H1 (cell line): ENCODE results near the gene FCMR. TPM values are rescaled to one million over a fixed set of nuclear protein-coding genes. Genes with fewer than 3 reads are reported as not detected.

Experiments
- CTCF ChIA-PET: fragments of 300-600 bp; sonication (Branson Sonifier 250); formaldehyde crosslinking; loops from one replicate; lab custom pipeline; 2021; ENCODE audit not compliant: partially characterized antibody; lab: Charles Lee
- POLR2A ChIA-PET: fragments of 300-600 bp; sonication (Branson Sonifier 250); formaldehyde crosslinking; loops from one replicate; lab custom pipeline; 2021; ENCODE audit warnings: inconsistent platforms; ENCODE audit not compliant: partially characterized antibody; lab: Charles Lee
- DNase-seq, 2 experiments: peaks; one replicate each; pipeline versions ENCODE4 v3.0.0 to v3.0.0-alpha.2; 2010 to 2022; ENCODE audit warnings: low spot score in 2 of 2, low read depth in 1 of 2, mixed read lengths in 1 of 2
- FAIRE-seq: peaks from 2 replicates; lab custom pipeline; 2011; peaks lifted over from hg19 to GRCh38; lab: Jason Lieb, UNC
- H2AFZ ChIP-seq: 2 replicates; pipeline ENCODE4 v1.8.1; 2012; ENCODE audit warnings: low read length, inconsistent platforms
- H2AK5ac ChIP-seq: 2 replicates; pipeline ENCODE4 v1.6.1; 2013; ENCODE audit warnings: low read depth, low read length
- H2BK120ac ChIP-seq: replicated peaks from 2 replicates; pipeline ENCODE3; 2013; ENCODE audit warnings: low read depth, low read length, inconsistent platforms
- H2BK12ac ChIP-seq: 2 replicates; pipeline ENCODE4 v1.6.1; 2013; ENCODE audit warnings: low read depth, low read length
- H2BK15ac ChIP-seq: 2 replicates; pipeline ENCODE4 v1.6.1; 2013; ENCODE audit warnings: low read length
- H2BK20ac ChIP-seq: 2 replicates; pipeline ENCODE4 v1.6.1; 2013; ENCODE audit warnings: low read length
- H2BK5ac ChIP-seq: 2 replicates; pipeline ENCODE4 v1.6.1; 2013; ENCODE audit warnings: low read depth, low read length
- H3K14ac ChIP-seq: 2 replicates; pipeline ENCODE4 v1.6.1; 2013; ENCODE audit warnings: inconsistent platforms; ENCODE audit not compliant: insufficient read length
- H3K18ac ChIP-seq: 2 replicates; pipeline ENCODE4 v1.6.1; 2013; ENCODE audit warnings: low read length; ENCODE audit errors: extremely low read depth
- H3K23ac ChIP-seq: 2 replicates; pipeline ENCODE4 v1.6.1; 2013; ENCODE audit warnings: inconsistent platforms; ENCODE audit not compliant: insufficient read length
- H3K23me2 ChIP-seq: 2 replicates; pipeline ENCODE4 v1.6.1; 2013; ENCODE audit warnings: low read depth, low read length
- H3K27ac ChIP-seq: 2 replicates; pipeline ENCODE4 v1.6.1; 2011; ENCODE audit warnings: low read depth, low read length, inconsistent platforms
- H3K27me3 ChIP-seq, 4 experiments: replicated peaks in 1 of 4; 1 replicate in 1 of 4; 2 replicates in 3 of 4; pipeline versions ENCODE4 v1.6.1 to v1.8.1; 2011 to 2013; ENCODE audit warnings: low read length in 3 of 4, mild to moderate bottlenecking in 3 of 4, inconsistent platforms in 2 of 4, mixed read lengths in 2 of 4, moderate library complexity in 1 of 4; ENCODE audit not compliant: control insufficient read depth in 3 of 4, insufficient read depth in 3 of 4; ENCODE audit errors: extremely low read depth in 1 of 4
- H3K36me3 ChIP-seq, 4 experiments: 2 replicates each; pipeline versions ENCODE4 v1.6.1 to v1.8.1; 2011 to 2013; ENCODE audit warnings: mild to moderate bottlenecking in 4 of 4, low read length in 3 of 4, moderate library complexity in 2 of 4, control low read depth in 1 of 4, inconsistent platforms in 1 of 4; ENCODE audit not compliant: insufficient read depth in 4 of 4, control insufficient read depth in 2 of 4
- H3K4ac ChIP-seq: replicated peaks from 2 replicates; pipeline ENCODE3; 2013; ENCODE audit warnings: low read length, low read depth, mixed read lengths, inconsistent platforms; ENCODE audit not compliant: insufficient read length
- H3K4me1 ChIP-seq, 4 experiments: replicated peaks in 1 of 4; 1 replicate in 1 of 4; 2 replicates in 3 of 4; pipeline versions ENCODE4 v1.6.1 to v1.8.1; 2011 to 2013; ENCODE audit warnings: low read length in 3 of 4, inconsistent platforms in 2 of 4, mixed read lengths in 1 of 4; ENCODE audit not compliant: insufficient read depth in 4 of 4, control insufficient read depth in 3 of 4
- H3K4me2 ChIP-seq, 2 experiments: 2 replicates each; pipeline versions ENCODE4 v1.6.1 to v1.8.1; 2011 to 2013; ENCODE audit warnings: low read depth in 2 of 2, low read length in 2 of 2, control low read depth in 1 of 2, inconsistent platforms in 1 of 2, mild to moderate bottlenecking in 1 of 2; ENCODE audit not compliant: insufficient read depth in 1 of 2
- H3K4me3 ChIP-seq, 4 experiments: fragments of 200-600, 300-600 bp in 1 of 4; sonication (generic), shearing (Covaris generic), sonication (Bioruptor Twin) in 1 of 4; 2 replicates each; pipeline versions ENCODE4 v1.5.1 to v1.8.1; 2011 to 2016; ENCODE audit warnings: low read length in 4 of 4, low read depth in 3 of 4, control low read depth in 2 of 4, inconsistent platforms in 2 of 4, mild to moderate bottlenecking in 2 of 4, mixed read lengths in 1 of 4, moderate library complexity in 1 of 4; ENCODE audit not compliant: insufficient read depth in 2 of 4; ENCODE audit errors: extremely low read depth in 1 of 4
- H3K56ac ChIP-seq: replicated peaks from 2 replicates; pipeline ENCODE3; 2013; ENCODE audit warnings: low read depth, mild to moderate bottlenecking, mixed read lengths, low read length, inconsistent platforms; ENCODE audit not compliant: insufficient read length
- H3K79me1 ChIP-seq: 2 replicates; pipeline ENCODE4 v1.6.1; 2013; ENCODE audit warnings: low read depth, low read length, control low read depth
- H3K79me2 ChIP-seq, 2 experiments: 2 replicates each; pipeline versions ENCODE4 v1.6.1 to v1.8.1; 2012 to 2013; ENCODE audit warnings: low read length in 2 of 2, mild to moderate bottlenecking in 2 of 2, inconsistent platforms in 1 of 2; ENCODE audit not compliant: insufficient read depth in 2 of 2, control insufficient read depth in 1 of 2
- H3K9ac ChIP-seq, 4 experiments: replicated peaks in 1 of 4; 1 replicate in 1 of 4; 2 replicates in 3 of 4; pipeline versions ENCODE4 v1.6.1 to v1.8.1; 2011 to 2013; ENCODE audit warnings: low read depth in 3 of 4, low read length in 3 of 4, control low read depth in 2 of 4, mild to moderate bottlenecking in 2 of 4, moderate library complexity in 2 of 4, inconsistent platforms in 1 of 4; ENCODE audit errors: extremely low read depth in 1 of 4
- H3K9me3 ChIP-seq, 2 experiments: 2 replicates each; pipeline versions ENCODE4 v1.6.1 to v1.8.1; 2012 to 2013; ENCODE audit warnings: mild to moderate bottlenecking in 2 of 2, moderate library complexity in 2 of 2, control low read depth in 1 of 2, inconsistent platforms in 1 of 2, low read depth in 1 of 2, low read length in 1 of 2, mixed read lengths in 1 of 2; ENCODE audit not compliant: insufficient read depth in 2 of 2
- H4K20me1 ChIP-seq, 2 experiments: replicated peaks in 1 of 2; 2 replicates each; pipeline versions ENCODE3 to v1.8.1; 2011 to 2013; ENCODE audit warnings: inconsistent platforms in 2 of 2, low read length in 2 of 2, mild to moderate bottlenecking in 1 of 2; ENCODE audit not compliant: insufficient read depth in 2 of 2, control insufficient read depth in 1 of 2
- H4K5ac ChIP-seq: 2 replicates; pipeline ENCODE4 v1.6.1; 2013; ENCODE audit warnings: low read length, low read depth, mixed read lengths, inconsistent platforms; ENCODE audit not compliant: insufficient read length
- H4K8ac ChIP-seq: 2 replicates; pipeline ENCODE4 v1.8.0; 2013; ENCODE audit warnings: mild to moderate bottlenecking, moderate library complexity, low read length, inconsistent platforms; ENCODE audit not compliant: insufficient read depth; ENCODE audit errors: extremely low read depth
- H4K91ac ChIP-seq: replicated peaks from 2 replicates; pipeline ENCODE3; 2013; ENCODE audit warnings: low read length, mixed read lengths, inconsistent platforms; ENCODE audit not compliant: insufficient read length
- ATF2 ChIP-seq: IDR thresholded peaks from 2 replicates; pipeline ENCODE4 v1.6.1; 2012; ENCODE audit warnings: low read length, inconsistent platforms
- CREB1 ChIP-seq: IDR thresholded peaks from 2 replicates; pipeline ENCODE4 v1.6.1; 2012; ENCODE audit warnings: inconsistent platforms
- EP300 ChIP-seq, 2 experiments: IDR thresholded peaks; 1 replicate in 1 of 2; 2 replicates in 1 of 2; pipeline ENCODE4 v1.6.1; 2011 to 2012; ENCODE audit warnings: low read depth in 2 of 2, low read length in 2 of 2, mild to moderate bottlenecking in 2 of 2, borderline replicate concordance in 1 of 2, inconsistent platforms in 1 of 2, moderate library complexity in 1 of 2
- GABPA ChIP-seq: IDR thresholded peaks from 2 replicates; pipeline ENCODE4 v1.6.1; 2011; ENCODE audit warnings: mild to moderate bottlenecking, low read length, moderate library complexity, borderline replicate concordance; ENCODE audit not compliant: insufficient read depth
- JUN ChIP-seq: IDR thresholded peaks from 2 replicates; pipeline ENCODE4 v1.6.1; 2011; ENCODE audit warnings: low read depth, mild to moderate bottlenecking, improper control_type of control experiment, low read length
- KDM5A ChIP-seq: fragments of 200-600 bp; IDR thresholded peaks from 2 replicates; pipeline ENCODE4 v1.7.1; 2012; ENCODE audit warnings: mild to moderate bottlenecking, low read length, inconsistent platforms, mixed read lengths
- RAD21 ChIP-seq, 2 experiments: IDR thresholded peaks in 1 of 2; conservative IDR thresholded peaks in 1 of 2; 2 replicates each; pipeline ENCODE4 v1.6.1; 2011; ENCODE audit warnings: low read depth in 2 of 2, low read length in 2 of 2, improper control_type of control experiment in 1 of 2, inconsistent platforms in 1 of 2, mild to moderate bottlenecking in 1 of 2, moderate library complexity in 1 of 2
- RFX5 ChIP-seq: IDR thresholded peaks from 2 replicates; pipeline ENCODE4 v1.6.1; 2011; ENCODE audit warnings: low read depth, low read length, improper control_type of control experiment, borderline replicate concordance
- SAP30 ChIP-seq: fragments of 300-600 bp; sonication (generic); IDR thresholded peaks from 2 replicates; pipeline ENCODE4 v1.7.1; 2012; ENCODE audit warnings: low read length, moderate library complexity, mild to moderate bottlenecking, inconsistent platforms; ENCODE audit not compliant: insufficient read depth, insufficient replicate concordance
- SP1 ChIP-seq: IDR thresholded peaks from 2 replicates; pipeline ENCODE4 v1.6.1; 2011; ENCODE audit warnings: low read depth, low read length
- SP2 ChIP-seq: IDR thresholded peaks from 2 replicates; pipeline ENCODE4 v1.6.1; 2012; ENCODE audit warnings: mild to moderate bottlenecking, low read length, inconsistent platforms
- SP4 ChIP-seq: IDR thresholded peaks from 2 replicates; pipeline ENCODE4 v1.6.1; 2012; ENCODE audit warnings: low read length, inconsistent platforms
- TBP ChIP-seq: IDR thresholded peaks from 2 replicates; pipeline ENCODE4 v1.6.1; 2011; ENCODE audit warnings: low read depth, low read length, improper control_type of control experiment
- WGBS, 2 experiments: shearing (Covaris generic) in 1 of 2; methylation state at CpG; one replicate each; pipeline versions ENCODE4 v1.1.6 to v1.1.7; 2013 to 2015; ENCODE audit warnings: low lambda C conversion rate in 2 of 2, mixed read lengths in 2 of 2, inconsistent platforms in 1 of 2, low coverage in 1 of 2, missing lambda C conversion rate in 1 of 2; ENCODE audit not compliant: insufficient replicate concordance in 2 of 2, insufficient coverage in 1 of 2, insufficient read length in 1 of 2; ENCODE audit errors: extremely low coverage in 1 of 2, missing lambda C conversion rate in 1 of 2; 5-methylcytosine and 5-hydroxymethylcytosine counted together
- polyA plus RNA-seq, 7 experiments: library from polyadenylated mRNA; depleted of rRNA in 3 of 7; stranded (reverse) in 5 of 7; unstranded in 2 of 7; fragments of >200 nt in 5 of 7; fragments of 200-250 nt in 2 of 7; gene quantifications; 1 replicate in 5 of 7; 2 replicates in 1 of 7; 4 replicates in 1 of 7; pipeline versions ENCODE4 v1.2.1 to v1.2.3, GENCODE V29; 2011 to 2013; ENCODE audit warnings: missing spikeins in 2 of 7, mixed read lengths in 2 of 7
- total RNA-seq: library from RNA; stranded (reverse); fragmentation: NEBNext Ultra II Directional; extraction: Animal tissue kit (Norgen Biotek cat#: 25700); gene quantifications from 2 replicates; pipeline ENCODE4 v1.2.1, GENCODE V29; 2021

FCMR gene
- total and polyA plus RNA-seq, 2 of the 8 experiments (the other 6 are each of a cell fraction or from before 2014, with no cell fraction given) = 0.53 TPM; not detected in 1

GRCh38 chr1:206957639-206958038, 35.9 kb upstream of the FCMR start:
- 89% methylated on average over 5 of the region's 5 CpGs; no CpG with 5 or more reads in 1 of the 2 experiments for WGBS, 2 experiments
- Histone ChIP-seq H3K9me3 (no peaks in the 10 kb centered on the region), H3K27me3 (peaks cover 0 to 3% (median 0%) of the 10 kb centered on the region in 4 experiments; a peak in 1 of 7 replicates), H3K23me2 (no peaks in the 10 kb centered on the region), H4K20me1 (no peaks in the 10 kb centered on the region), H2BK15ac (no peak overlapping the region), H3K56ac (no peak overlapping the region), H4K91ac (no peak overlapping the region), H3K4me1 (no peaks in the 10 kb centered on the region), H3K36me3 (no peaks in the 10 kb centered on the region), H3K23ac (no peak overlapping the region), H2BK20ac (no peak overlapping the region), H2BK12ac (no peak overlapping the region), H4K5ac (no peak overlapping the region), H3K14ac (no peak overlapping the region), H3K4me3 (no peak overlapping the region), H3K79me1 (no peaks in the 10 kb centered on the region), H4K8ac (no peak overlapping the region), H3K18ac (no peak overlapping the region), H3K9ac (no peak overlapping the region), H3K79me2 (no peaks in the 10 kb centered on the region), H3K27ac (no peak overlapping the region), H2BK120ac (no peak overlapping the region), H2BK5ac (no peak overlapping the region), H3K4me2 (no peak overlapping the region), H2AK5ac (no peak overlapping the region), H3K4ac (no peak overlapping the region), H2AFZ (no peak overlapping the region)
- ChIA-PET POLR2A (no interaction called here), CTCF (interaction anchor here (0.5 to 9.3 kb wide), 5 partner anchors 10 to 49 kb away, joined by 3 to 77 read pairs (median 4); no protein-coding TSS in a partner anchor)
- no peak for FAIRE-seq
- no peak for DNase-seq
- TF ChIP-seq SAP30 (no peak), SP1 (no peak), CREB1 (no peak), RAD21 (IDR thresholded peaks at IDR 0.05 in 1 of 2, conservative IDR thresholded peaks at IDR 0.05 in 1 of 2; ENCODE audit: low read depth in 2 of 2, low read length in 2 of 2) (no peak), GABPA (no peak), RFX5 (no peak), TBP (no peak), ATF2 (no peak), SP4 (no peak), KDM5A (no peak), JUN (no peak), EP300 (IDR thresholded peaks at IDR 0.05; ENCODE audit: borderline replicate concordance in 1 of 2, low read depth in 2 of 2, low read length in 2 of 2) (no peak), SP2 (no peak)
